Gastrocnemius medialis (tissue), 4 donors: ENCODE results near the gene NEUROD2.

Source experiments
- CTCF ChIP-seq, 5 experiments: fragments of 450-650 bp in 3 of 5; fragments of 200-600 bp in 2 of 5; sonication (generic) in 2 of 5; IDR thresholded peaks in 4 of 5; conservative IDR thresholded peaks in 1 of 5; 1 replicate in 4 of 5; 2 replicates in 1 of 5; pipeline ENCODE4 v1.5.1; 2016 to 2019; ENCODE audit warnings: antibody characterized with exemption in 5 of 5, mild to moderate bottlenecking in 3 of 5, moderate library complexity in 3 of 5
- POLR2A ChIP-seq, 2 donors: fragments of 450-650 bp; IDR thresholded peaks; one replicate each; pipeline ENCODE4 v1.6.1; 2017; ENCODE audit warnings: antibody characterized with exemption in 2 of 2, mild to moderate bottlenecking in 2 of 2, moderate library complexity in 2 of 2

- TF ChIP-seq CTCF (IDR thresholded peaks at IDR 0.05 in 4 of 5, conservative IDR thresholded peaks at IDR 0.05 in 1 of 5) (no peak), POLR2A (IDR thresholded peaks at IDR 0.05) (no peak)
Observed at GRCh38 chr17:39566094-39566850, 41.4 kb downstream of the NEUROD2 start.
